HFFc6 (cell line): ENCODE results near the gene CAPN10. TPM values are rescaled to one million over a fixed set of nuclear protein-coding genes. Genes with fewer than 3 reads are reported as not detected.

ENCODE experiments used
- DNase-seq: peaks from one replicate; pipeline ENCODE4 v3.0.0-alpha.2; 2018
- H3K27ac Mint-ChIP-seq: 2 replicates; pipeline ENCODE4 v1.8.0; 2020; ENCODE audit warnings: mild to moderate bottlenecking, mixed read lengths
- H3K27me3 Mint-ChIP-seq: 2 replicates; pipeline ENCODE4 v1.8.0; 2021; ENCODE audit warnings: mild to moderate bottlenecking, moderate library complexity, mixed read lengths; ENCODE audit not compliant: insufficient read depth
- H3K36me3 Mint-ChIP-seq: 2 replicates; pipeline ENCODE4 v1.8.0; 2021; ENCODE audit warnings: low read depth, mixed read lengths
- H3K4me1 Mint-ChIP-seq: 2 replicates; pipeline ENCODE4 v1.8.0; 2020; ENCODE audit warnings: low read depth, mixed read lengths
- H3K4me3 Mint-ChIP-seq: 2 replicates; pipeline ENCODE4 v1.8.0; 2020; ENCODE audit warnings: mild to moderate bottlenecking, moderate library complexity, mixed read lengths
- H3K9me3 Mint-ChIP-seq: 2 replicates; pipeline ENCODE4 v1.8.0; 2020; ENCODE audit warnings: mild to moderate bottlenecking, mixed read lengths
- total RNA-seq, 6 experiments: library from RNA; stranded (reverse); fragmentation: NEBNext Ultra II Directional; extraction: Animal tissue kit (Norgen Biotek cat#: 25700); gene quantifications; 2 replicates in 1 of 6; 3 replicates in 5 of 6; pipeline ENCODE4 v1.2.3, GENCODE V29; 2021
- TF ChIP-seq, protein P1 (sequence below): fragments of 200-600 bp; sonication (generic); IDR thresholded peaks from 2 replicates; pipeline ENCODE4 v1.5.0; 2021; ENCODE audit warnings: antibody characterized with exemption, mild to moderate bottlenecking

The CAPN10 gene
- total RNA-seq, 6 experiments from 2014 or later: 13.9 to 20.5 (median 15.0) TPM

DNA sequence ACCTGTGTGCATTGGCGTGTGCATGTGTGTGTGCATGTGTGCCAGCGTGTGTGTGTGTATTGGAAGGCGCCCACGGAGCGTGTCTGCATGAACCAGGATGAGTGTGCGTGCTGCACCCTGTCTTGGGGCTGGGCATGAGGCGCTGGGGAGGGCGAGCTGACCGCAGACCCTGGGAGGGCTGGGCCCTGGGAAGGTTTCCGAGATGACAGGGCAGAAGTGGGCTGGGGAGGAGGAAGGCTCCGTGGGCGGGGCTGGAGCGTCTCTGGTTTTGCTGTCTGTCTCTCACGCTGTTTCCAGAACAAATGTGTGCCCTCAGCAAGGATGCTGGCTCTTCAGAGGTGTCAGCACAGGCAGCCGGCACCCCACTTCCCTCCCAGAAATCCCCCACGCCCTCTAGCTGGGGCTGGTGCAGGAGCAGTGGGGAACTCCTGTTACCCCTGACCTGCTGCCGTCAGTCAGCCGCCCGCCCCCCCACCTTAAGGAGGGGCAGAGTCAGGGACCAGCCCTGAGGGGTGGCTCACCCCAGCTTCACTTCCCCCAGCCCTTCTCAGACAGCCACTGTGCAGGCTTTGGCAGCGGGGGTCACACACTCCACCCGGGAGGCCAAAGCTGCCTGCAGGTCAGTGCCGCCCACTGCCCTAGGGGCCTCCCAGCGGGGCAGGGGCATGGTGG is 38.6 kb downstream of the CAPN10 start, which contains the start of gene GPR35:
Gene GPR35 (plus strand): TSS at position 531 of the 672 bp plus-strand sequence. CDS start 4,473 bp downstream, outside the sequence.
- Mint-ChIP-seq H3K4me1 (peaks cover 7% of the 10 kb centered on the region; the same call in 1 of the 2 replicates), H3K4me3 (no peak within 1 kb of the TSS), H3K27ac (peak within 1 kb of the TSS; percentile 57; the same call in 1 of the 2 replicates), H3K27me3 (peaks cover 5% of the 10 kb centered on the region), H3K9me3 (no peaks in the 10 kb centered on the region), H3K36me3 (no peaks in the 10 kb centered on the region)
- DNase-seq: peak; percentile 44
- TF ChIP-seq, protein P1, sequence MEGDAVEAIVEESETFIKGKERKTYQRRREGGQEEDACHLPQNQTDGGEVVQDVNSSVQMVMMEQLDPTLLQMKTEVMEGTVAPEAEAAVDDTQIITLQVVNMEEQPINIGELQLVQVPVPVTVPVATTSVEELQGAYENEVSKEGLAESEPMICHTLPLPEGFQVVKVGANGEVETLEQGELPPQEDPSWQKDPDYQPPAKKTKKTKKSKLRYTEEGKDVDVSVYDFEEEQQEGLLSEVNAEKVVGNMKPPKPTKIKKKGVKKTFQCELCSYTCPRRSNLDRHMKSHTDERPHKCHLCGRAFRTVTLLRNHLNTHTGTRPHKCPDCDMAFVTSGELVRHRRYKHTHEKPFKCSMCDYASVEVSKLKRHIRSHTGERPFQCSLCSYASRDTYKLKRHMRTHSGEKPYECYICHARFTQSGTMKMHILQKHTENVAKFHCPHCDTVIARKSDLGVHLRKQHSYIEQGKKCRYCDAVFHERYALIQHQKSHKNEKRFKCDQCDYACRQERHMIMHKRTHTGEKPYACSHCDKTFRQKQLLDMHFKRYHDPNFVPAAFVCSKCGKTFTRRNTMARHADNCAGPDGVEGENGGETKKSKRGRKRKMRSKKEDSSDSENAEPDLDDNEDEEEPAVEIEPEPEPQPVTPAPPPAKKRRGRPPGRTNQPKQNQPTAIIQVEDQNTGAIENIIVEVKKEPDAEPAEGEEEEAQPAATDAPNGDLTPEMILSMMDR: no peak

DNA sequence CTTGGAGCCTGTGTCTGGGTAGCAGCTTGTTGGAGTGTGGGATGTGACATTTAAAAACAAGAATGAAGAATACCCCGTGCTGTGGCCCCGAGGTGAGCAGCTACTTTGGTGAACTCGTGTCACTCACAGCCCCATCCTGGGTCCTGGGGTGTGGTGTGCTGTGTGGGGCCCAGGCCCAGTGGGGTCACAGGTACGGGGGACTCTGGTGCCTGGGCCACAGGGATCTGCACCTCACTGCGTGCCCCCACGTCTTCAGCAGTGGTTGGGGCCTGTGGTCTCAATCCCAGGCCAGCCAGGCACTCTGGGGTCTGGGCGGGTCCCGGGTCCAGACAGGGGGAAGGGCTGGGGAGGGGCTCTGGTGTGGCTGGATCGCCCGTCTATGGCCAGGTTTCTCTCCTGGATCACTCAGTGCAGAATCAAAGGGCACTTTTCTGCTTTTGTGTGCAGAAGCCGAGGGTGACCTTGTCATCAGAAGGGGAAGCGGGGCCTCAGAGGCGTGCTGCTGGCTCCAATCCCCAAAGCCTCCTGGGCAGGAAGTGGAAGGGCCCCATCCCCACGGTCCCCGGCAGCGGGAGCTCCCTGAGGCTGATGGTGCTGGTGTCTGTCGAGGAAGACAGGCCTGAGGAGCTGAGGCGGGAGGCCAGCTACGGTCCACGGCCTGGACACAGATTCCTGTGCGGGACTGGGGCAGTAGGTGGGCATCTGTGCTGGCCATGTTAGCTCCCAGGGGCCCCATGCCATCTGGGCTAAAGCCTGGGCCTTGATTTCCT is 40.2 kb downstream of the CAPN10 start:
- H3K9me3 Mint-ChIP-seq: 0 out of 2 replicates have a peak, but pooled peaks cover 3% of the 10 kb centered on the region
- H3K27ac Mint-ChIP-seq: no peak overlapping the region
- H3K36me3 Mint-ChIP-seq: no peaks in the 10 kb centered on the region
- H3K27me3 Mint-ChIP-seq: no peaks in the 10 kb centered on the region; the same call in 1 of the 2 replicates
- peaks cover 1% of the 10 kb centered on the region; the same call in 1 of the 2 replicates for H3K4me1 Mint-ChIP-seq
- H3K4me3 Mint-ChIP-seq: no peak overlapping the region
- TF ChIP-seq, protein P1: no peak
- DNase-seq: no peak

DNA sequence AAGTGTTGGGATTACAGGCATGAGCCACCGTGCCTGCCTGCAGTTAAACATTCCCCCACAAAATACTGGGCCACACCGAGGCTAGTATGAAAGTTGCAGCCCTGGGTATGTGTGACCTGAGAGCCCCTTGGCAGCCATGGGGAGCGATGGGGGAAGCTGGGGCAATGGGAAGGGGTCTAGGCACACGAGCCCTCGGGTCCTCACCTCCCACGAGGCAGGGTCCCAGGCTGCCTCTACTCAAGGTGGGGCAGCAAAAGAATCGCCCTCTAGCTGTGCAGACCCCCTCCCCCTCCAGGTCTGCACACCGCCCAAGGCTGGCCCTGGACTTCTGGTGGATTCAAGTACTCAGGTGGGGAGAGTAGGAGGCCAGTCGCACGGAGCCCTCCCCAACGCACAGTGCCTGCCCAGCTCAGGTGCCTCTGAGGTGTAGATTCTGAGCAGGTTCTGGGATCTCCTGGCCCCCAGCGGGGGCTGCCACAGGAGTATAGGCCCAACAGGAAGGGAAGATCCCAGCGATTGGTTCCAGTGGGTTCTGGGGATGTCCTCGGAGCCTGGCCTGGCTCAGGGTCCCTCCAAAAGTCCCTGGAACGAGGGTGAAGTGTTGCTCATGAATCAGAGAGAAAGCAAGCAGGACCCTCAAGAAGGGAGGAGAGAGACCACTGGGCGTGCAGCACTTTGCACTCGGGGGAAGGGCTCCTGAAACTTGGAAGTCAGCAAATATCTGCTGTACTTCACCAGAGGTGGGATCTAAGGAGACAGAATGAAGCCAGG is 41.4 kb downstream of the CAPN10 start:
- Mint-ChIP-seq H3K4me1 (no peaks in the 10 kb centered on the region; the same call in 1 of the 2 replicates), H3K27me3 (no peaks in the 10 kb centered on the region; the same call in 1 of the 2 replicates), H3K27ac (no peak overlapping the region), H3K4me3 (no peak overlapping the region), H3K36me3 (peaks cover 2% of the 10 kb centered on the region; the same call in 1 of the 2 replicates), H3K9me3 (peaks cover 15% of the 10 kb centered on the region)
- TF ChIP-seq, protein P1: no peak
- DNase-seq: no peak

DNA sequence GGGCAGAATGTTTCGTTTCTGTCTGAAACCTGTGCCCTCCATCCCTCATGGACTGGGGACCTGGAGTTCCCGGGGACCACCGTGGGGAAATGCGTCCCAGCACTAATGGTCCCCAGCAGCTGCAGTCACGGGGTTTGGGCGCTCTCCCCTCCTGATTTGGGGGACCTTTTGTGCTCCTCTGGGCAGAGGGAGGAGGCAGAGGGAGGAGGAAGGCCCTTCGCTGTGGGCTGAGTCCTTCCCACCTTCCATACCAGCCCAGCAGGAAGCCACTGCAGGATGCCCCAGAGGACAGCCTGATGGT is 41.9 kb downstream of the CAPN10 start:
- Mint-ChIP-seq H3K9me3 (peaks cover 20% of the 10 kb centered on the region), H3K4me1 (no peaks in the 10 kb centered on the region; the same call in 1 of the 2 replicates), H3K4me3 (no peak overlapping the region), H3K36me3 (peaks cover 8% of the 10 kb centered on the region), H3K27ac (no peak overlapping the region), H3K27me3 (no peaks in the 10 kb centered on the region; the same call in 1 of the 2 replicates)
- TF ChIP-seq, protein P1: no peak
- DNase-seq: no peak

DNA sequence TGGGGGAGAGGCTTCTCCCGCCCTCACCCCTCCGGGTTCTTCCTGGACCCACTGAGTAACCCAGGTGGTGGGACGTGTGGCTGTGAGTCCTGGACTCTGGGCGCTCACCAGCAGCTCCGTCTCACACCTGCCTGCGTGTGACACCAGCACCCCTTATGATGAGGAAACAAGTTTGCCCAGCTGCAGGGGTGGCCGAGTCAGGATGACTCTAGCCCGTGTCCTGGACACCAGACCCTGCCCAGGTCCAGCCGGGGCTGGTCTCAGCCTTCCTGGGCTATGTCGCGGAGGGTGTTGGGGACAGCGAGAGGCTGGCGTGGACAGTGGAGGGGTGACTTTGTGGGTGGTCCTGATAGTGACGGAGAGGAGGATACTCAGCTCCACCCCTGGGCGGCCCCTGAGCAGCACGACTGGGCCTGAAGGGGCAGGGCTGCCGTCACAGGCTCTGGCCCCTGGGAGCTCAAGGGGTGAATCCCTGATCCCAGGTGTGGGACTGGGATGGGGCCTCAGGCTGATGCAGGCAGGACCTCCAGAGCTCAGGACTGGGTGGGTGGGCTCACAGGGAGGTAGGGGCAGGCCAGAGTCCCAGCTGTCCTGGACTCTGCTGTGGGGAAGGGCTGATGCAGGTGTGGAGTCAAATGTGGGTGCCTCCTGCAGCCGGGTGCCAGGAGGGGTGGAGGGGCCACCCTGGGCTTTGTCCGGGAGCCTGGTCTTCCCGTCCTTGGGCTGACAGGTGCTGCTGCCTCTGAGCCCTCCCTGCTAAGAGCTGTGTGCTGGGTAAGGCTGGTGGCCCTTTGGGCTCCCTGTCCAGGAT is 42.5 kb downstream of the CAPN10 start:
- H3K4me1 Mint-ChIP-seq: no peaks in the 10 kb centered on the region; the same call in 1 of the 2 replicates
- no peak overlapping the region for H3K27ac Mint-ChIP-seq
- H3K36me3 Mint-ChIP-seq: peaks cover 11% of the 10 kb centered on the region
- H3K4me3 Mint-ChIP-seq: no peak overlapping the region
- DNase-seq: no peak
- H3K27me3 Mint-ChIP-seq: no peaks in the 10 kb centered on the region; the same call in 1 of the 2 replicates
- peaks cover 26% of the 10 kb centered on the region for H3K9me3 Mint-ChIP-seq
- TF ChIP-seq, protein P1: no peak
